ENCODE measurements around the gene RABGEF1.
"Not testable (repeated sequence)": the region's sequence is repeated elsewhere in the genome, so short reads cannot be mapped to it uniquely, and the experiment has no call there.

Gene RABGEF1

GRCh38 chr7:66740302-66740979 lies at the start of gene RABGEF1:
TSS of gene RABGEF1 (plus strand) at chr7:66740733. CDS start at chr7:66771900, 31,167 bp downstream.
- peak; percentile 82 for DNase-seq (ENCODE audit: extremely low read depth, low read depth)
- TF ChIP-seq CTCF (IDR thresholded peaks at IDR 0.05; ENCODE audit: low read depth, low read length), result no peak

GRCh38 chr7:66693331-66693730 lies 47.2 kb upstream of the RABGEF1 start:
- TF ChIP-seq CTCF (IDR thresholded peaks at IDR 0.05; ENCODE audit: low read depth, low read length), result no peak
- no peak for DNase-seq (ENCODE audit: extremely low read depth, low read depth)

- no peak for TF ChIP-seq CTCF (IDR thresholded peaks at IDR 0.05; ENCODE audit: low read depth, low read length)
- no peak for DNase-seq (ENCODE audit: extremely low read depth, low read depth)
These were observed 46.2 kb upstream of the RABGEF1 start for GRCh38 chr7:66694286-66694685.

- DNase-seq (ENCODE audit: extremely low read depth, low read depth), result not testable (repeated sequence)
These were observed 45.1 kb upstream of the RABGEF1 start for GRCh38 chr7:66695417-66695816.

GRCh38 chr7:66696134-66696533 lies 44.4 kb upstream of the RABGEF1 start:
- DNase-seq (ENCODE audit: extremely low read depth, low read depth), result not testable (repeated sequence)

GRCh38 chr7:66696774-66697191 lies 43.8 kb upstream of the RABGEF1 start:
- no peak; the same call in 1 of the 2 replicates for TF ChIP-seq CTCF (IDR thresholded peaks at IDR 0.05; ENCODE audit: low read depth, low read length)
- DNase-seq (ENCODE audit: extremely low read depth, low read depth), result no peak

- no peak for TF ChIP-seq CTCF (IDR thresholded peaks at IDR 0.05; ENCODE audit: low read depth, low read length)
- DNase-seq (ENCODE audit: extremely low read depth, low read depth), result no peak
These were observed 42.8 kb upstream of the RABGEF1 start for GRCh38 chr7:66697449-66698438.

- no peak for DNase-seq (ENCODE audit: extremely low read depth, low read depth)
- no peak for TF ChIP-seq CTCF (IDR thresholded peaks at IDR 0.05; ENCODE audit: low read depth, low read length)
These were observed 41.8 kb upstream of the RABGEF1 start for GRCh38 chr7:66698652-66699205.
